HG03135 (cell line): Measurements from ENCODE around the gene CDK15.

Experiments
- ATAC-seq: cut with Tn5 transposase; IDR thresholded peaks from one replicate; pipeline ENCODE4 v1.9.1; 2021; ENCODE audit warnings: mild to moderate bottlenecking, moderate library complexity; ENCODE audit not compliant: unreplicated experiment

Gene CDK15

GRCh38 chr2:201859949-201860348, 53.6 kb downstream of the CDK15 start:
- ATAC-seq, result no peak

- ATAC-seq, result no peak
These were observed 54.3 kb downstream of the CDK15 start for GRCh38 chr2:201860636-201861066.

- ATAC-seq, result no peak
These were observed 56.5 kb downstream of the CDK15 start for GRCh38 chr2:201862843-201863242.

- ATAC-seq, result no peak
These were observed 60.5 kb downstream of the CDK15 start for GRCh38 chr2:201866643-201867473.

GRCh38 chr2:201871471-201871870, 65.1 kb downstream of the CDK15 start:
- ATAC-seq, result no peak

GRCh38 chr2:201872591-201872990, 66.3 kb downstream of the CDK15 start:
- ATAC-seq, result no peak

GRCh38 chr2:201879996-201880395, 73.7 kb downstream of the CDK15 start:
- ATAC-seq, result no peak

- no peak for ATAC-seq
These were observed 74.2 kb downstream of the CDK15 start for GRCh38 chr2:201880579-201880978.

GRCh38 chr2:201880993-201881611, 74.8 kb downstream of the CDK15 start:
- ATAC-seq, result no peak

GRCh38 chr2:201881741-201882140, 75.4 kb downstream of the CDK15 start:
- no peak for ATAC-seq

- no peak for ATAC-seq
These were observed 76.2 kb downstream of the CDK15 start for GRCh38 chr2:201882353-201883090.

GRCh38 chr2:201883606-201884369, 77.5 kb downstream of the CDK15 start:
- ATAC-seq, result no peak

- no peak for ATAC-seq
These were observed 80.2 kb downstream of the CDK15 start for GRCh38 chr2:201886504-201886903.

- no peak for ATAC-seq
These were observed 81.6 kb downstream of the CDK15 start for GRCh38 chr2:201887773-201888425.

GRCh38 chr2:201888426-201888800, 82.1 kb downstream of the CDK15 start:
- no peak for ATAC-seq

GRCh38 chr2:201890453-201890852, 84.1 kb downstream of the CDK15 start:
- ATAC-seq, result no peak

- no peak for ATAC-seq
These were observed 85.3 kb downstream of the CDK15 start for GRCh38 chr2:201891676-201892075.

- ATAC-seq, result no peak
These were observed 86.2 kb downstream of the CDK15 start for GRCh38 chr2:201892516-201892915.

- peak; percentile 60 for ATAC-seq
These were observed 94.0 kb downstream of the CDK15 start for GRCh38 chr2:201900362-201900761.

- no peak for ATAC-seq
These were observed 95.4 kb downstream of the CDK15 start for GRCh38 chr2:201901786-201902185.
